Measurements from ENCODE around the gene CDK14. TPM values are rescaled to one million over a fixed set of nuclear protein-coding genes. Genes with fewer than 3 reads are reported as not detected.

The CDK14 gene
- total RNA-seq, 2 donors from 2014 or later = 5.1 to 5.5 TPM

- intact Hi-C loops (cut with DNase I, micrococcal nuclease) = no loop called here
- ATAC-seq (no peak), DNase-seq (no peak)
These were observed 392.4 kb downstream of the CDK14 start for GRCh38 chr7:90988516-90988915.

GRCh38 chr7:90988996-90989765, 393.1 kb downstream of the CDK14 start:
- intact Hi-C loops (cut with DNase I, micrococcal nuclease) = no loop called here
- no peak for ATAC-seq
- no peak for DNase-seq

- intact Hi-C loops (cut with DNase I, micrococcal nuclease) = no loop called here
- no peak for DNase-seq
- ATAC-seq = no peak
These were observed 398.0 kb downstream of the CDK14 start for GRCh38 chr7:90994121-90994520.

GRCh38 chr7:90994601-90995000, 398.5 kb downstream of the CDK14 start:
- ATAC-seq (no peak), DNase-seq (no peak)
- intact Hi-C loops (cut with DNase I, micrococcal nuclease) = no loop called here

GRCh38 chr7:90995996-90996395, 399.9 kb downstream of the CDK14 start:
- ATAC-seq (no peak), DNase-seq (no peak)
- intact Hi-C loops (cut with DNase I, micrococcal nuclease) = no loop called here

GRCh38 chr7:90999989-91000979, 404.2 kb downstream of the CDK14 start:
- DNase-seq (no peak), ATAC-seq (no peak)
- intact Hi-C loops (cut with DNase I, micrococcal nuclease) = no loop called here

- intact Hi-C loops (cut with DNase I, micrococcal nuclease) = no loop called here
- DNase-seq = no peak
- ATAC-seq = no peak
These were observed 408.9 kb downstream of the CDK14 start for GRCh38 chr7:91005024-91005423.

GRCh38 chr7:91005841-91006240, 409.7 kb downstream of the CDK14 start:
- no peak for ATAC-seq
- DNase-seq = no peak
- intact Hi-C loops (cut with DNase I, micrococcal nuclease) = no loop called here

GRCh38 chr7:91007371-91007770, 411.2 kb downstream of the CDK14 start:
- intact Hi-C loops (cut with DNase I, micrococcal nuclease) = no loop called here
- ATAC-seq (no peak), DNase-seq (no peak)

- no peak for ATAC-seq
- intact Hi-C loops (cut with DNase I, micrococcal nuclease) = no loop called here
- DNase-seq = no peak
These were observed 417.0 kb downstream of the CDK14 start for GRCh38 chr7:91013078-91013477.

- intact Hi-C loops (cut with DNase I, micrococcal nuclease) = no loop called here
- ATAC-seq = no peak
These were observed 423.7 kb downstream of the CDK14 start for GRCh38 chr7:91019686-91020385.

GRCh38 chr7:91020636-91021385, 424.7 kb downstream of the CDK14 start:
- ATAC-seq (no peak), DNase-seq (no peak)
- intact Hi-C loops (cut with DNase I, micrococcal nuclease) = no loop called here

More at GRCh38 chr7:91019686-91020385, 423.7 kb downstream of the CDK14 start:
- no peak for DNase-seq

- intact Hi-C loops (cut with DNase I, micrococcal nuclease) = no loop called here
- ATAC-seq (no peak), DNase-seq (no peak)
These were observed 425.8 kb downstream of the CDK14 start for GRCh38 chr7:91021956-91022355.

GRCh38 chr7:91025906-91026390, 429.8 kb downstream of the CDK14 start:
- DNase-seq (no peak), ATAC-seq (no peak)
- intact Hi-C loops (cut with DNase I, micrococcal nuclease) = no loop called here

GRCh38 chr7:91029688-91030087, 433.6 kb downstream of the CDK14 start:
- intact Hi-C loops (cut with DNase I, micrococcal nuclease) = loop anchor here in 1 of 2 donors (10.0 kb wide), 1 partner anchor 575 kb away; no protein-coding TSS in a partner anchor
- no peak for ATAC-seq
- DNase-seq = no peak

- intact Hi-C loops (cut with DNase I, micrococcal nuclease) = loop anchor here in 1 of 2 donors (10.0 kb wide), 1 partner anchor 576 kb away; no protein-coding TSS in a partner anchor
- DNase-seq (no peak), ATAC-seq (no peak)
These were observed 434.7 kb downstream of the CDK14 start for GRCh38 chr7:91030680-91031380.

- intact Hi-C loops (cut with DNase I, micrococcal nuclease) = loop anchor here in 1 of 2 donors (10.0 kb wide), 1 partner anchor 577 kb away; no protein-coding TSS in a partner anchor
- DNase-seq = no peak
- no peak for ATAC-seq
These were observed 435.6 kb downstream of the CDK14 start for GRCh38 chr7:91031757-91032156.

GRCh38 chr7:91033574-91033973, 437.5 kb downstream of the CDK14 start:
- ATAC-seq (no peak), DNase-seq (no peak)
- intact Hi-C loops (cut with DNase I, micrococcal nuclease) = loop anchor here in 1 of 2 donors (10.0 kb wide), 1 partner anchor 579 kb away; no protein-coding TSS in a partner anchor

Measured in left colon (tissue), 2 donors.